LNCAP (cell line): ENCODE measurements around the gene PALLD.

Experiments used
- CTCF ChIP-seq: fragments of 450-650 bp; IDR thresholded peaks from 2 replicates; pipeline ENCODE4 v1.5.1; 2017; ENCODE audit warnings: mild to moderate bottlenecking

The PALLD gene

GRCh38 chr4:168849030-168849675, 352.3 kb downstream of the PALLD start:
- no peak for TF ChIP-seq CTCF

- TF ChIP-seq CTCF: no peak
These were observed 353.1 kb downstream of the PALLD start for GRCh38 chr4:168849997-168850396.

- no peak for TF ChIP-seq CTCF
These were observed 355.5 kb downstream of the PALLD start for GRCh38 chr4:168852387-168852786.

GRCh38 chr4:168852933-168853713, 356.3 kb downstream of the PALLD start:
- no peak for TF ChIP-seq CTCF

- TF ChIP-seq CTCF: no peak
These were observed 356.9 kb downstream of the PALLD start for GRCh38 chr4:168853770-168854169.

- TF ChIP-seq CTCF: no peak
These were observed 357.6 kb downstream of the PALLD start for GRCh38 chr4:168854350-168854921.

GRCh38 chr4:168856312-168856711, 359.5 kb downstream of the PALLD start:
- TF ChIP-seq CTCF: no peak
